GM18508 (cell line): ENCODE results near the gene E4F1.

Source experiments
- ATAC-seq: cut with Tn5 transposase; IDR thresholded peaks from one replicate; pipeline ENCODE4 v1.9.1; 2021; ENCODE audit warnings: moderate number of reproducible peaks; ENCODE audit not compliant: insufficient read depth, unreplicated experiment

The E4F1 gene

GRCh38 chr16:2205967-2206313 is 17.5 kb upstream of the E4F1 start:
- ATAC-seq = peak; percentile 6

- ATAC-seq = no peak
Measured at GRCh38 chr16:2206420-2206779, 17.0 kb upstream of the E4F1 start.

GRCh38 chr16:2206780-2207433 is 16.5 kb upstream of the E4F1 start:
- ATAC-seq = no peak

- ATAC-seq = no peak
Measured at GRCh38 chr16:2207872-2208271, 15.5 kb upstream of the E4F1 start.

GRCh38 chr16:2208308-2208707 is 15.1 kb upstream of the E4F1 start:
- no peak for ATAC-seq

- no peak for ATAC-seq
Measured at GRCh38 chr16:2208772-2209171, 14.6 kb upstream of the E4F1 start.

- ATAC-seq = no peak
Measured at GRCh38 chr16:2209258-2210008, 14.0 kb upstream of the E4F1 start.

- no peak for ATAC-seq
Measured at GRCh38 chr16:2210009-2210332, 13.4 kb upstream of the E4F1 start.

GRCh38 chr16:2210386-2211365 is 12.7 kb upstream of the E4F1 start, which contains the start of gene BRICD5:
BRICD5 (minus strand) TSS chr16:2210863; CDS start chr16:2210833, 30 bp downstream.
- no peak for ATAC-seq

GRCh38 chr16:2211923-2212347 is 11.5 kb upstream of the E4F1 start:
- no peak for ATAC-seq

- ATAC-seq = no peak
Measured at GRCh38 chr16:2212362-2213324, 10.7 kb upstream of the E4F1 start.

GRCh38 chr16:2213817-2214718 is 9.3 kb upstream of the E4F1 start:
- no peak for ATAC-seq

GRCh38 chr16:2214719-2214968 is 8.7 kb upstream of the E4F1 start, which contains the start of gene PGP:
PGP (minus strand) TSS chr16:2214840; CDS start chr16:2214777, 63 bp downstream.
- no peak for ATAC-seq

- no peak for ATAC-seq
Measured at GRCh38 chr16:2216330-2216729, 7.1 kb upstream of the E4F1 start.

GRCh38 chr16:2223942-2224486 is 623 bp downstream of the E4F1 start:
- ATAC-seq = no peak

GRCh38 chr16:2226245-2226793 is 2.9 kb downstream of the E4F1 start:
- ATAC-seq = no peak

- no peak for ATAC-seq
Measured at GRCh38 chr16:2226918-2227317, 3.5 kb downstream of the E4F1 start.

GRCh38 chr16:2228161-2228824 is 4.9 kb downstream of the E4F1 start:
- no peak for ATAC-seq
